Activated CD4-positive, CD25-positive, alpha-beta regulatory T cell treated with anti-CD3 and anti-CD28 coated beads, Interleukin-2, amount 50 U/mL, for 16 hours (primary cell): ENCODE results near the gene PTBP3.
"Not testable (repeated sequence)": the region's sequence is repeated elsewhere in the genome, so short reads cannot be mapped to it uniquely, and the experiment has no call there.

Source experiments
- DNase-seq: peaks from one replicate; pipeline ENCODE4 v3.0.0-alpha.2; 2020; ENCODE audit warnings: low read depth, low spot score

PTBP3 gene

DNA sequence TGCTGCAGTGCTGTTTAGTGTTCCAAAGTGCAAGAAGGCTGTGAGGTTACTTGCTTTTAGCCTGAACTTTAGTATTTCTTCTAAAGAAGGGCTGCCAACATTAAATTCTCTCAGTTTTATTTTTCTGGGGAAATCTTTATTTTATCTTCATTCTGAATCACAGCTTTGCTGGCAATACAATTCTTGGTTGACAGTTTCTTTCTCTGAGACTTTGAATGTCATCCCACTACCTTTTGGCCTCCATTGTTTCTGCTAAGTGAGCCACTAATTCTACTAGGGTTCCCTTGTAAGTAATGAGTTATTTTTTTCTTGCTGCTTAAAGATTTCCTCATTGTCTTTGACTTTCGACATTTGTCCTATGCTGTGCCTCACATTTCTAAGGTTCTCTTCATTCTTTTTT is 126.0 kb downstream of the PTBP3 start:
- no peak for DNase-seq

- DNase-seq, result no peak
These were observed 129.9 kb downstream of the PTBP3 start for GRCh38 chr9:112203536-112203935.

GRCh38 chr9:112200711-112201110 is 132.7 kb downstream of the PTBP3 start:
- DNase-seq, result no peak

GRCh38 chr9:112198646-112199045 is 134.8 kb downstream of the PTBP3 start:
- no peak for DNase-seq

- no peak for DNase-seq
These were observed 138.4 kb downstream of the PTBP3 start for GRCh38 chr9:112194969-112195431.

GRCh38 chr9:112193572-112194288 is 139.7 kb downstream of the PTBP3 start:
- DNase-seq, result no peak

DNA sequence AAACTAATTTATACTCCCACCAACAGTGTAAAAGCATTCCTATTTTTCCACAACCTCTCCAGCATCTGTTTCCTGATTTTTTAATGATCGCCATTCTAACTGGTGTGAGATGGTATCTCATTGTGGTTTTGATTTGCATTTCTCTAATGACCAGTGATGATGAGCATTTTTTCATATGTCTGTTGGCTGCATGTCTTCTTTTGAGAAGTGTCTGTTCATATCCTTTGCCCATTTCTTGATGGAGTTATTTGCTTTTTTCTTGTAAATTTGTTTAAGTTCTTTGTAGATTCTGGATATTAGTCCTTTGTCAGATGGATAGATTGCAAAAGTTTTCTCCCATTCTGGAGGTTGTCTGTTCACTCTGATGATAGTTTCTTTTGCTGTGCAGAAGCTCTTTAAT is 143.1 kb downstream of the PTBP3 start:
- not testable (repeated sequence) for DNase-seq

DNA sequence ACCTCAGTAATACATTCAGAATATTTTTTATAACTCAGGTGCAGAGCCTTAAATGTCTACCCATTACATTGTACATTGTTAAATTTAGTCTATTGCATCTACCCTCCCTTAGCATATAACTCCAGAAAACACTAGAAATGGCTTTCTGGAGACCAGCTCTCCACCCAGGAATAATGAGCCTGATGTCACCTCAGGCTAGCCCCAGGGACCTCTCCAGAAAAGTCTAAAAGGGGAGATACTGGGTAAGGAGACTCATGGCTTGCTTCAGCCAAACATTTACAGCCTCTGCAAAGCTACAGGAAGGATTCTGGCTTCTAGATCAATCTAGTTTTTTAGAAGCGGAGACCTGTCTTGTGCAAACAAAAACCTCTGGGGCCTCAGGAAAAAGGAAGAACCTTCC is 144.5 kb downstream of the PTBP3 start:
- DNase-seq, result no peak

- no peak for DNase-seq
These were observed 146.0 kb downstream of the PTBP3 start for GRCh38 chr9:112187404-112187803.

GRCh38 chr9:112186695-112187094 is 146.7 kb downstream of the PTBP3 start:
- no peak for DNase-seq

DNA sequence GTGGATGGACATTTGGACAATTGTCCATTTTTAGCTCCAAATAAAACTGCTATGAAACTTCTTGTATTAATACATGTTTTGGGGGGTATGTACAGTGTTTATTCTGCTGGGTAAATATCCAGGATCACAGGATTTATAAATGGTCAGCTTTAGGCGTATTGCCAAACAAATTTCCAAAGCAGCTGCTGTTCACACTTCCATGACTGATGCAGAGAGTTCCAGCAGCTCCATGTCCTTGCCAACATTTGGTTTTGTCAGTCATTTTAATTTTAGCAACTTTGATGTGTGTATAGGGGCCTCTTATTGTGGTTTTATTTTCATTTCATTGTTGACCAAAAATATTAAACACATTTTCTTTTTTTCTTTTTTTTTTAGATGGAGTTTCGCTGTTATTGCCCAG is 148.5 kb downstream of the PTBP3 start:
- no peak for DNase-seq

- no peak for DNase-seq
These were observed 149.2 kb downstream of the PTBP3 start for GRCh38 chr9:112184221-112184620.

DNA sequence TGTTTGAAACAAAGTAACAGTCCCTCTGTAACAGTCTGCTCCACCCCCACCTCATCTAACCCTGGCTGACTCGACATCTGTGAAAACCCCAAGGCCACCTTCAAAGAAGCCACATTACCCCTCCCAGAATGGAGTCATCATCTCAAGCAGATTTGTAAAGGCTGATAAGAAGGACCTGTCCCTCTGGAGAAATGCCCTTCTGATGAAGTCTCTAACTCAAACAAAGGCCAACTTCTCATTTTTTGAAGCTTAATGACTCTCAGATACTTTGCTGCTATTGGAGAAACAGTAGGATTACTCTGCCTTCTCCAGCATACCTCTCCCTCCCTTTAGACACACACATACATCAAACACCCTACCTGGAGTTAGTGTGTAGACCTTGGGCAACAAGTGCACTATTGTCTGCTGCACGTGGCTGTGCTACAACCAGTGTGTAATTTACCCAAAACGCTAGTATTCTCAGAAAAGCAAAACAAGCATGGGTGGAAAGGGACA is 153.0 kb downstream of the PTBP3 start:
- DNase-seq, result no peak

DNA sequence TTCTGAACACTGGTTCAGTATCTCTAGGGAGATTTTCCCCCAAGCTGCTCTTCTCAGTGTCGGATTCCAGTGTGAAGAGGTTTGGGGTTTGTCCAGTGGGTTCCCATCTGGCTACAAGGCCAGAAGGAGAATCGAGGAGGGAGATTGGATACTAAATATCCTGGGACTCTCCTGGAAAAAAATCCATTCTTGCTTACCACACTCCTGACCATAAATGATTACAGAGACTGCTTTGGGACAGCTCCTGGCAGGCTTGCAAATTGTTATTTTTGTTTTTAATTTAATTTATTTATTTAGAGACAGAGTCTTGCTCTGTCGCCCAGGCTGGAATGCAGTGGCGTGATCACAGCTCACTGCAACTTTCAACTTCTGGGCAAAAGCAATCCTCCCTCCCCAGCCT is 153.6 kb downstream of the PTBP3 start:
- no peak for DNase-seq

DNA sequence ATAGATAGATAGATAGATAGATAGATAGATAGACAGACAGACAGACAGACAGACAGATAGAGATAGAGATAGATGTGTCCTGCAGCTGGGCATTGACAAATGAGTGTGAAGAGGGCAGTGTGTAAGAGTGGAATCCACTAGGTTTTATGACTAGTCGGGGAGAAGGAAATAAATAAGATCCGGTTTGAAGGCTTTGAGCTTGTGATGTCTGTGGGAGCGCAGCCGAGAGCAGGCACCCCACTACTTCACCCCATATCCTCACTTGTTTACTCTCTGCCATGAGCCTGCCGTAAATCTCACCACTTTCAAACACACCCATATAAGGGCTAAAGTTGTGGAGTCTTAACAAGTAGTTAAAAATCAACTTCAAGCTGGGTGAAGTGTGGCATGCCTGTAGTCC is 156.9 kb downstream of the PTBP3 start:
- DNase-seq, result no peak

GRCh38 chr9:112175796-112176315 is 157.6 kb downstream of the PTBP3 start:
- DNase-seq, result no peak

DNA sequence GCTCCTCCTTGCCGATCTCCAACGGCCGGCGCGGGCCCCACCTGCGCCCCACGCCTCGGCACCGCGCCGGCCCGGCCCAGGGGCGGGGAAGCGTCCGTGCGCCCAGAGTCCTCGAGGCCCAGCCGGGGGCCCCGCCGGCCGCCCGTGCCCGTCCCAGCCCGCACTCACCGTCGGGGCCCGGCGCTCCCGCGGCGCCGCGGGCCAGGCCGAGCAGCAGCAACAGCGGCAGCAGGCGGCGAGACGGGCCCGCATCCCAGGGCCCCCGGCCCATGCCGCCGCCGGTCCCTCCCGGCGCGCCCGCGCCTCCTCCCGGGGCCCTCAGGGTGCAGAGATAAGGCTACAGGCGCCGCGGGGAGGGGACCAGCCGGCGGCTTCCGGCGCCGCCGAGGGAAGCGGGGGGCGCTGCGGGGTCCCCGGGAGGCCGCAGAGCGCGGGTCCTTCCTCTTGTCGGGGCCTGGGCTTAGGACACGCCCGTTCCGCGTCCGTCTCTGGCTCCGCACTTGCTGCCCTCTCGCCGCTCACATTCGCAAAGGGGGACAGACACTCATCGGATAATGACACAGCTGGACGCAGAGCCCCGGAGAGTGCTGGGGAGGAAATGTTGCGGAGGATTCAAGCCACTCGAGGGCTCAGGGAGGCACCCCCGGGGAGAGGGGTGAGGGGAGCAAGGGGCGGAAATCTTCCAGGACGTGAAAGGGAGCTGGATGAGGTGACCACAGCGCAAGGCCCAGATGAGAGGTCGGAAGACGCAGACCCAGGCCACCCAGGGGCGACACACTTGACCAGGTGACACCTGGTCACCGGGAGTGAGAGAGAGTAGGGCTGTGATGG is 158.2 kb downstream of the PTBP3 start, which contains the start of gene SUSD1:
SUSD1 (minus strand) TSS at position 333 of the 831 bp plus-strand sequence; CDS start at position 271, 62 bp downstream.
- no peak for DNase-seq

DNA sequence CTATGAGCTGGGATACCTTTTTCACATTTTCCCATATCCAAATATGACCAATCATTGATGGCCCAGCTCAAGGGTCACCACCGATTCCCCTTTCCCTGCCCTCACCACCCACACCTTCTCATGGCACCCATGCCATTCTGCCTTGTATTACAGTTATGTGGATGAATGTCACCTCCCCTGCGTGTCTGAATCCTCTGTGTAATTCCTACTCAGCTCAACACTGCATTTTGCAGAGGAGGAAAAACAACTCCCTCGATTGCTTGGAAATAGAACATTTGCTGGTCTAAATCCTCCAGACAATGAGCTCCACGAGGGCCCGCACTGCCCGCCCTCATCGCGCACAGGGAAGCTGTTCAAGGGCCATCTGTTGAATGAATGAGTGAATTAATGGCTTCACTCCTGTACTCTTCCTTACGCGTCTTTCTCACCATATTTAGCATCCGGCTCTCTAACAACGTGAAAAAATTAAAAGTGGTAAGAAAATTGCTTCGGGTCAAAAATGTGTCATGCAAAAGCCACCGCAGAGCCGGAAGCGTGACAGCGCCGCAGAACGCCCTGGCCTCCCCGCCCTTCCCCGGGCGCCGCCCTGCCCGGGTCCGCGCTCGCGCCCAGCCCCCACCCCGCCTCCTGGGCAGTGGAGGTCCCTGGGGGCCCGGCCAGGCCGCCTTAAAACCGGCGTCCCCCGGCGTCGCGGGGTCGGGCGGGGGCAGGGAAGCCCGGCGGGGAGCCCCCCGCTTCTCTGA is 159.0 kb downstream of the PTBP3 start:
- DNase-seq, result peak; percentile 24

DNA sequence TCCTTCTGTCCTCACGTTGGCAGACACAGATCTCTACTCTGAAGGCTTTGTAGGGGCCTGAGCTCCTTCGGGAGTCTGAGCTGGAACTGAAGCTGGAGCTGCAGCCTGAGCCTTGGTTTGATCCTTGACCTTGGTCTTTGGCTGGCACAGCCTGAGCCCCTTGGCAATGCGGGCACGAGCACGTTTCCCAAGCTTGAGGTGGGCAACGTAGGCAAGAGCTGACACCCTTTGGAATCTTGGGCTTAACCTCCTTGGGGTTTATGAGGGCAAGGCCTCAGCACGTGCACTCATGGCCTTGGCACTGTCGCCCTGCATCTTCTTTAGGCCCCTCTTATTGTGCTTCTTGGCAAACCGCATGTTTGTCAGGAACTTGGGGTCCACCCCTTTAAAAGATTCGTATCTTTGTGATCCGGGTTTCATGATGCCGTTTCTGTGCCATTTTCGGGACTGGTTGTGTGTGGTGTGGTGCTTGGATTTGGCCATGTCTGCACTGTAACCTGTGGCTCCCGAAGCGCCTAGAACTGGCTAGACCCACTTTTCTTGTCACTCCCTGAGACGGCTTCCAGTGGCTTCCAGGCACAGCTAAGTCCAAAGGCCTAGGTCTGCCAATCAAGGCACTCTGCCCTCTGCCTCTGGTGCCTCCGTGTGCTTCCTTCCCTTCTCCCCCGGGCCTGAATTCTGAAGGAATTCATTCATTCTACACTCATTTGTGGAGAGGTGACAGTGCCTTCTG is 159.8 kb downstream of the PTBP3 start:
- DNase-seq, result no peak

DNA sequence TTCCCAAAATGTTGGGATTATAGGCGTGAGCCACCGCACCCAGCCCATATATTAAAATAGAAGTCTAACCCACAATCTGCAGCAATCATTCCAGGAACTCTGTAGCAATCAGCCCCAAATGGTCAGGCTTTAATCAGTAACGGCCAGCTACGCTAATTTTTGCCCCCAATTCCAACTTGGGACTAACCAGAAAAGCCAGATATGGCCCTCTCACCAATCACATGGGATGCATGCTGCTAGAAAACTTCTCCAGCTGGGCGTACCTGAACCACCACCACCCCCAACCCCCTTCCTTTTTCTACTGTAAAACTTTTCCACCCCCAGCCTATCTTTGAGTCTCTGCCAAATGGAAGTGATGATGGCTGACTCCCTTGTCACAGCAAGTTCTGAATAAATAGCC is 162.5 kb downstream of the PTBP3 start:
- DNase-seq, result no peak

DNA sequence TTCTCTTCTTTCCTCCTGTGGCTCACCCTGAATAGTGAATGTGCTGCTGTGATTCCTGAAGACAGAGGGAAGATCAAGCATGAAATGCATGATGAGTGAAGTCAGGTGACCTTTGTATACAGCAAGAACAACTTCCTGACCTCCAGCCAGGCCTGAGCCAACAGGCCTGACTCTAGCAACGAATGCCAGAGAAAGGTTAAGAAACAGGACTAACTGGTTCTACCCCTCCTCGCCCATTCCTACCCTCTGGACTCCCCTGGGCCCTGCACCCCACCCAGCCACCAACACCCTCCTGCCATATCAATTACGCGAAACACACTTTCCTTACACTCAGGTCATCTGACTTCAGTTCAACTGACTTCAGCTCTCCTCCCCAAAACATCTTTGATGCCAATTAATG is 163.2 kb downstream of the PTBP3 start:
- DNase-seq, result no peak
